ENCODE measurements around the gene JUN. TPM values are rescaled to one million over a fixed set of nuclear protein-coding genes. Genes with fewer than 3 reads are reported as not detected.

JUN gene
- total RNA-seq, 1 experiment from 2014 or later = 14.2 TPM

DNA sequence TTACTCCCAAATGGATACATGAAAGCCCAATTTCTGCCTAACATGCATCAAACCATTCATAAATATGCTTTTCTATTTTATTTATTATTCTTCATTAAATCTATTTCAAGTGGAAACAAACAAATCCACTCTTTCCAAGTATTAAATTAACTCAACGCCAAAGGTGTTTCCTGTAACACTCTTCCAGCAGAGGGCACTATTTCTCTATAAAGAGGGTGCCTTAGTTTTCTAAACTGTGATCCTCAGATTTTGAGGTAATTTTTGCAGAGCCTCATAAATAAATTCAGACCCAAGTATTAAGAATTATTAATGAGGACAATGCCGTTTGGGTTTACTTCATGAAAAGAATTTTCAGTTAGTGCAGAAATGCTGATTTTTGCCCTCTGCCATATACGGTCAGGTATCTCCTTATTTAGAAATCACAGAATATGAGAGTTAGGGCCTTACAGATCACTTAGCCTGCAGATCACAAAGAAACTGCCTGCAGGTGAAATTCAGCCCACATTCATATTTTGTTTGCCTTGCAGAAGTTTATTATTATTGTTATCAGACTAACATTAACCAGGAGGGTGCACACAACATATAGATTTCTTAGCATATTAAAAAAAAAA, 43.9 kb downstream of the JUN start:
- Histone ChIP-seq H2AK5ac (ENCODE audit: insufficient read length, low read length) (no peak overlapping the region), H2BK15ac (ENCODE audit: low read depth, low read length) (no peak overlapping the region), H3T11ph (ENCODE audit: low read length) (no peak overlapping the region), H3K23me2 (ENCODE audit: insufficient read length, low read depth, low read length, poor library complexity, severe bottlenecking) (no peaks in the 10 kb centered on the region), H4K8ac (replicated peaks; ENCODE audit: insufficient read length, low read depth, low read length) (no peak overlapping the region), H3K18ac (ENCODE audit: insufficient read length, low read depth, low read length) (no peak overlapping the region), H3K4me1 (ENCODE audit: insufficient read depth, low read length) (0 out of 2 replicates have a peak, but pooled peaks cover 2% of the 10 kb centered on the region), H4K5ac (ENCODE audit: insufficient read length, low read depth, low read length) (no peak overlapping the region), H3K79me1 (ENCODE audit: insufficient read depth, low read depth, low read length, poor library complexity, severe bottlenecking) (no peaks in the 10 kb centered on the region), H2AFZ (ENCODE audit: low read length) (no peak overlapping the region), H3K9me3 (ENCODE audit: control insufficient read depth, low read depth, low read length) (no peaks in the 10 kb centered on the region), H3K56ac (ENCODE audit: insufficient read length, low read depth, low read length) (no peak overlapping the region), H3K9ac (ENCODE audit: extremely low read depth, insufficient read length, low read length) (no peak overlapping the region), H3K14ac (ENCODE audit: insufficient read depth, low read length) (no peak overlapping the region), H4K20me1 (ENCODE audit: control insufficient read depth, insufficient read depth, insufficient read length) (no peaks in the 10 kb centered on the region), H3K23ac (ENCODE audit: insufficient read length, low read depth, low read length) (no peak overlapping the region), H2BK20ac (ENCODE audit: low read depth, low read length, poor library complexity, severe bottlenecking) (no peak overlapping the region), H3K4ac (ENCODE audit: low read depth, low read length) (no peak overlapping the region), H2BK5ac (ENCODE audit: insufficient read length, low read length) (no peak overlapping the region), H2BK12ac (ENCODE audit: insufficient read length, low read depth, low read length) (no peak overlapping the region), H3K79me2 (ENCODE audit: insufficient read depth, low read length) (no peaks in the 10 kb centered on the region), H3K4me2 (ENCODE audit: insufficient read depth, insufficient read length, low read length) (no peak overlapping the region), H3K27ac (ENCODE audit: insufficient read length, low read depth, low read length) (no peak overlapping the region), H2BK120ac (ENCODE audit: low read depth, low read length, poor library complexity, severe bottlenecking) (no peak overlapping the region), H3K27me3 (ENCODE audit: insufficient read depth, low read length) (no peaks in the 10 kb centered on the region), H4K91ac (ENCODE audit: insufficient read length, low read depth, low read length) (no peak overlapping the region)
- Mint-ChIP-seq H3K9me3 (peaks cover 0 to 1% of the 10 kb centered on the region in 2 experiments; a peak in 2 of 5 replicates), H3K4me1 (no peaks in the 10 kb centered on the region), H3K27me3 (ENCODE audit: low read depth) (no peaks in the 10 kb centered on the region; the same call in 1 of the 2 replicates), H3K4me3 (no peak overlapping the region), H3K36me3 (ENCODE audit: insufficient read depth in 1 of 3, low read depth in 3 of 3) (no peaks in the 10 kb centered on the region), H3K27ac (no peak overlapping the region)
- no CpG with 5 or more reads among the region's 3 CpGs for WGBS (ENCODE audit: extremely low coverage, insufficient read length, low lambda C conversion rate)
- DNase-seq = no peak
- TF ChIP-seq, protein P1, sequence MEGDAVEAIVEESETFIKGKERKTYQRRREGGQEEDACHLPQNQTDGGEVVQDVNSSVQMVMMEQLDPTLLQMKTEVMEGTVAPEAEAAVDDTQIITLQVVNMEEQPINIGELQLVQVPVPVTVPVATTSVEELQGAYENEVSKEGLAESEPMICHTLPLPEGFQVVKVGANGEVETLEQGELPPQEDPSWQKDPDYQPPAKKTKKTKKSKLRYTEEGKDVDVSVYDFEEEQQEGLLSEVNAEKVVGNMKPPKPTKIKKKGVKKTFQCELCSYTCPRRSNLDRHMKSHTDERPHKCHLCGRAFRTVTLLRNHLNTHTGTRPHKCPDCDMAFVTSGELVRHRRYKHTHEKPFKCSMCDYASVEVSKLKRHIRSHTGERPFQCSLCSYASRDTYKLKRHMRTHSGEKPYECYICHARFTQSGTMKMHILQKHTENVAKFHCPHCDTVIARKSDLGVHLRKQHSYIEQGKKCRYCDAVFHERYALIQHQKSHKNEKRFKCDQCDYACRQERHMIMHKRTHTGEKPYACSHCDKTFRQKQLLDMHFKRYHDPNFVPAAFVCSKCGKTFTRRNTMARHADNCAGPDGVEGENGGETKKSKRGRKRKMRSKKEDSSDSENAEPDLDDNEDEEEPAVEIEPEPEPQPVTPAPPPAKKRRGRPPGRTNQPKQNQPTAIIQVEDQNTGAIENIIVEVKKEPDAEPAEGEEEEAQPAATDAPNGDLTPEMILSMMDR (conservative IDR thresholded peaks at IDR 0.05) = peak; percentile 93

Data from H9 (cell line).